ENCODE measurements around the gene LDLRAD2.

DNA sequence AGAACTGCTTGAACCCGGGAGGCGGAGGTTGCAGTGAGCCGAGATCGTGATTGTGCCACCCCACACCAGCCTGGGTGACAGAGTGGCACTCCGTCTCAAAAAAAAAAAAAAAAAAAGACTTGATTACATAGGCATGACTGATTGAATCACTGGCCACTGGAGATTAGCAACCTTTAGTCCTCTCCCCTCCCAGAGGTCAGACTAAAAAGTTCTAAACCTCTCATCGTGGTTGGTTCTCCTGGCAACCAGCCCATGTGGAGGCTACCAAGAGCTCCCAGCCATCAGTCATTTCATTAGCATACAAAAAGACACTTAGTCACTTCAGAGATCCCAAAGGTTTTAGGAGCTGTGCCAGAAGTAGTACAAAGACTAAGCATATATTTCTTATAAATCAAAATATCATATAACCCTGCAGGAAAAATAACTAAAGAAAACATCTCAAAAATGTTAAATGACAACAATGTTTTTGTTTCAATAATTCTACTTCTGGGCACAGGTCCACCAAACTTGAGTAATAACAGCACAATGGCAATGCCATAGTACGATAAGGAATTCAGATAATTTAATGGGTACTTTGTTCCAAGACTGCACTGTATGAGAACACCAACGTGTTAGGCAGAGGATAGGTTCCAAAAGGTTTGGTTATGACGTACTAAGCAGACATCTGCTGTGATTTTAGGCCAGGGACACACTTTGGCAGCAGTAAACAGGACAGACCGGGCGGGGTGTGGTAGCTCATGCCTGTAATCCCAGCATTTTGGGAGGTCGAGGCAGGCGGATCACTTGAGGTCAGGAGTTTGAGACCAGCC is 47.2 kb upstream of the LDLRAD2 start:
- TF ChIP-seq, protein P1, sequence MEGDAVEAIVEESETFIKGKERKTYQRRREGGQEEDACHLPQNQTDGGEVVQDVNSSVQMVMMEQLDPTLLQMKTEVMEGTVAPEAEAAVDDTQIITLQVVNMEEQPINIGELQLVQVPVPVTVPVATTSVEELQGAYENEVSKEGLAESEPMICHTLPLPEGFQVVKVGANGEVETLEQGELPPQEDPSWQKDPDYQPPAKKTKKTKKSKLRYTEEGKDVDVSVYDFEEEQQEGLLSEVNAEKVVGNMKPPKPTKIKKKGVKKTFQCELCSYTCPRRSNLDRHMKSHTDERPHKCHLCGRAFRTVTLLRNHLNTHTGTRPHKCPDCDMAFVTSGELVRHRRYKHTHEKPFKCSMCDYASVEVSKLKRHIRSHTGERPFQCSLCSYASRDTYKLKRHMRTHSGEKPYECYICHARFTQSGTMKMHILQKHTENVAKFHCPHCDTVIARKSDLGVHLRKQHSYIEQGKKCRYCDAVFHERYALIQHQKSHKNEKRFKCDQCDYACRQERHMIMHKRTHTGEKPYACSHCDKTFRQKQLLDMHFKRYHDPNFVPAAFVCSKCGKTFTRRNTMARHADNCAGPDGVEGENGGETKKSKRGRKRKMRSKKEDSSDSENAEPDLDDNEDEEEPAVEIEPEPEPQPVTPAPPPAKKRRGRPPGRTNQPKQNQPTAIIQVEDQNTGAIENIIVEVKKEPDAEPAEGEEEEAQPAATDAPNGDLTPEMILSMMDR (IDR thresholded peaks at IDR 0.05; ENCODE audit: insufficient read depth, low read length), result no peak
- TF ChIP-seq SPI1 (IDR thresholded peaks at IDR 0.05; ENCODE audit: borderline replicate concordance, low read depth), result no peak
- TF ChIP-seq POLR2AphosphoS5 (IDR thresholded peaks at IDR 0.05; ENCODE audit: low read depth), result no peak
- TF ChIP-seq, protein P2, sequence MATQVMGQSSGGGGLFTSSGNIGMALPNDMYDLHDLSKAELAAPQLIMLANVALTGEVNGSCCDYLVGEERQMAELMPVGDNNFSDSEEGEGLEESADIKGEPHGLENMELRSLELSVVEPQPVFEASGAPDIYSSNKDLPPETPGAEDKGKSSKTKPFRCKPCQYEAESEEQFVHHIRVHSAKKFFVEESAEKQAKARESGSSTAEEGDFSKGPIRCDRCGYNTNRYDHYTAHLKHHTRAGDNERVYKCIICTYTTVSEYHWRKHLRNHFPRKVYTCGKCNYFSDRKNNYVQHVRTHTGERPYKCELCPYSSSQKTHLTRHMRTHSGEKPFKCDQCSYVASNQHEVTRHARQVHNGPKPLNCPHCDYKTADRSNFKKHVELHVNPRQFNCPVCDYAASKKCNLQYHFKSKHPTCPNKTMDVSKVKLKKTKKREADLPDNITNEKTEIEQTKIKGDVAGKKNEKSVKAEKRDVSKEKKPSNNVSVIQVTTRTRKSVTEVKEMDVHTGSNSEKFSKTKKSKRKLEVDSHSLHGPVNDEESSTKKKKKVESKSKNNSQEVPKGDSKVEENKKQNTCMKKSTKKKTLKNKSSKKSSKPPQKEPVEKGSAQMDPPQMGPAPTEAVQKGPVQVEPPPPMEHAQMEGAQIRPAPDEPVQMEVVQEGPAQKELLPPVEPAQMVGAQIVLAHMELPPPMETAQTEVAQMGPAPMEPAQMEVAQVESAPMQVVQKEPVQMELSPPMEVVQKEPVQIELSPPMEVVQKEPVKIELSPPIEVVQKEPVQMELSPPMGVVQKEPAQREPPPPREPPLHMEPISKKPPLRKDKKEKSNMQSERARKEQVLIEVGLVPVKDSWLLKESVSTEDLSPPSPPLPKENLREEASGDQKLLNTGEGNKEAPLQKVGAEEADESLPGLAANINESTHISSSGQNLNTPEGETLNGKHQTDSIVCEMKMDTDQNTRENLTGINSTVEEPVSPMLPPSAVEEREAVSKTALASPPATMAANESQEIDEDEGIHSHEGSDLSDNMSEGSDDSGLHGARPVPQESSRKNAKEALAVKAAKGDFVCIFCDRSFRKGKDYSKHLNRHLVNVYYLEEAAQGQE (IDR thresholded peaks at IDR 0.05; ENCODE audit: insufficient replicate concordance, low read depth), result no peak
- TF ChIP-seq GABPA (IDR thresholded peaks at IDR 0.05; ENCODE audit: low read depth), result no peak
